ENCODE data around the gene OXCT1. TPM values are rescaled to one million over a fixed set of nuclear protein-coding genes. Genes with fewer than 3 reads are reported as not detected.

The OXCT1 gene
- 36.5 and 39.4 TPM in 2 replicates for total RNA-seq

DNA sequence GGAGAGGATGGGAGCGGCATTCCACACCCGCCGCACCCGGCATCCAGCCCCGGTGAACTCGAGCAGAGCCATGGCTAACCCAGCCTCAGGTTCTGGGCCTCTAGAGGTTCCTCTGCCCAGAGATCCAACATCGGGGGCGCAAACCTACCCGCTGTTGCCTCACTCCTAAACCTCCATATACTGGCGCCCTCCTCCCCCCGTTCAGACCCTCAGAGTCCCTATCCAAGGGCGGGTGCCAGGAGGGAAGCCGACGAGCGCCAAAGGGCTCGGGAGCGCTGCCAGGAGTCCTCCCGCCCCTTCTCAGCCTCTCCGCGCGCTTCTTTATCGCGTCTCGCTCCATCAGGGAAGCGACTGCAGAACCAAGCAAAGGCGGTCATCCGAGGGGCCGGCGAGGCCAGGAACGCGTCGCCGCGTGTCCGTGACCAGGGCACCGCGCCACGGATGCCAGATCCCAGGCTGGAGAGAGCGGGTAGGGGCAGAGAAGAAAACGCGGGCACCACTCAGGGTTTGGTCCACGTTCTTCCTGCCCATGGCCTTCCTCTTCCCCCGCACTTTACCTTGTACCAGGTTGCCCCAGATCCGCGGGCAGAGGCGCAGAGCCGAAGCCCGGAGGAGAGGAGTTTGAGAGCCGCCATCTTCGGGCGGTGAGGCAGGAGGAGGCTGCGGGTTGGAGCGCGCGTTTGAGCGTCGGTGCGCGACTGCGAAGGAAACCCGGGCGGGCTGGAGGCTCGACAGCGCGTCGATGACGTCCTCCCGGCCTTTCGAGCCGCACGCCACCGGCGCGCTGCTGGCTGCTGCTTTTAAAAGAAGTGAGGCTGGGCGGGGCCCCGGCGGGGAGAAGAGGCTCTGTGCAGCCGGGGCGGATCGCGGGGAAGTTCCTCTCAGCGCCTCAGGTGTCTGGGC lies at the start of gene OXCT1:
OXCT1 (minus strand) TSS at position 702 of the 903 bp plus-strand sequence; CDS start at position 635, 67 bp downstream.
- H3K79me2 ChIP-seq (ENCODE audit: insufficient read depth, low read length): peaks cover 44% of the 10 kb centered on the region
- H3K4me2 ChIP-seq (ENCODE audit: insufficient read depth, low read length): peak within 1 kb of the TSS; percentile 85
- H3K27ac ChIP-seq (ENCODE audit: low read depth, low read length): peak within 1 kb of the TSS; percentile 82
- no peaks in the 10 kb centered on the region for H3K9me3 ChIP-seq (ENCODE audit: low read depth, low read length)
- DNase-seq (ENCODE audit: insufficient read length, low spot score, missing footprints): peak; percentile 94
- H2AFZ ChIP-seq (ENCODE audit: low read length): peak within 1 kb of the TSS; percentile 97
- H3K4me1 ChIP-seq (ENCODE audit: insufficient read depth, low read length): peaks cover 18% of the 10 kb centered on the region
- H4K20me1 ChIP-seq (ENCODE audit: insufficient read depth, low read length): no peaks in the 10 kb centered on the region
- H3K36me3 ChIP-seq (ENCODE audit: insufficient read depth, low read length): no peaks in the 10 kb centered on the region
- H3K4me3 ChIP-seq (ENCODE audit: insufficient read depth, low read length): peak within 1 kb of the TSS; percentile 81
- no peak for TF ChIP-seq CTCF (IDR thresholded peaks at IDR 0.05; ENCODE audit: extremely low read depth, low read depth, low read length)
- no peaks in the 10 kb centered on the region for H3K27me3 ChIP-seq (ENCODE audit: insufficient read depth, low read length)

DNA sequence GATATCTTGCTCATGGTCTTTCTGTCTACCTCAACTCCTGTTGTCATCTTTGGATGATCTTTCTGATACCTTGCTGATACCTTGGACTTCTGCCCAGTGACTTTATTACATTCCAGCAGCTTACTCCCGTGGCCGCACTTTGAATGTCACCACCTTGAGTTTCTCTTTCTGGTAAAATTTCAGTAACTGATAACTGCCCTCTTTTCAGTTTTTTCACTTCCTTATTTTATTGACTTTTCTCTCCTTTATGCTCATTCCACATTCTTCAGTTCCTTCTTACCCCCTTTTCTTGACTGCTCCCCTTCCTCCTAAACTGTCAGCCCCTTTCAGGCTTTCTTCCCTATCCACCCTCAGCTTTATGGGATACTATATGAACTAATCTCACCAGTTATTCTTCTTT lies 47.9 kb upstream of the OXCT1 start:
- Histone ChIP-seq H3K27ac (ENCODE audit: low read depth, low read length) (no peak overlapping the region), H3K36me3 (ENCODE audit: insufficient read depth, low read length) (peaks cover 32% of the 10 kb centered on the region), H3K4me3 (ENCODE audit: insufficient read depth, low read length) (no peak overlapping the region), H3K9me3 (ENCODE audit: low read depth, low read length) (no peaks in the 10 kb centered on the region), H3K4me1 (ENCODE audit: insufficient read depth, low read length) (peaks cover 7% of the 10 kb centered on the region), H3K79me2 (ENCODE audit: insufficient read depth, low read length) (peaks cover 2% of the 10 kb centered on the region), H3K4me2 (ENCODE audit: insufficient read depth, low read length) (no peak overlapping the region), H2AFZ (ENCODE audit: low read length) (no peak overlapping the region), H3K27me3 (ENCODE audit: insufficient read depth, low read length) (no peaks in the 10 kb centered on the region), H4K20me1 (ENCODE audit: insufficient read depth, low read length) (no peaks in the 10 kb centered on the region)
- no peak for TF ChIP-seq CTCF (IDR thresholded peaks at IDR 0.05; ENCODE audit: extremely low read depth, low read depth, low read length)
- peak; percentile 25 for DNase-seq (ENCODE audit: insufficient read length, low spot score, missing footprints)

DNA sequence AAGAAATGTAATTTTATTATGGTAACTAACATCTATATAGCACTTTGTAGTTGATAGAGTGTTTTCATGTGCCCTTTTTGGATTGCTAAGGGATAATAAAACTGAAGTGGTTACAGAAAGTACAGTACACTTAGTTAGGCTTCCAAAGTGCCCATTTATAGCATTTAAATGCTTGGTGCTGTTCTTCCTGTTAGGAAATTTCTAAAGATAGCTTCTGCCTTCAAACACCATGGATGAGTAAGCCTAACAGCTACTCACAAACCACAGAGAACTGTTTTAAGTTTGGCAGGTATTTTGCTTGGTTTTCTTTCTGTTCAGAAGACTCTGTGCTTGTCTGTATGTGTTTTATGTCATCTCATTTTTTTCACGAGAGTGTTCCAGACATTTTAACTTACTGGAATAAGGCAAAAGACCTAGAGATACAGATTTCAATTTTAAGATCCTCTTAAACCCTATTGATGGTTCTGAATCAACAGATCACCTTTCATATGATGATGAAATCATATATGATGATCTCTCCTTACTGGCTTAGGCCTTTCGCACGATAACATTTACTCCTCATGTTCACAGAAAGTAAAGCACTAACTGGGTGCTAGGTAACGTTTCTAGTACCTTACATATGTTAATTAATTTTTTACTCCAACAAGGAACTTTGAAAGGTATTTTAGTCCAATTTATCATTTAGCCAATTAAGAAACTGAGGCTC lies 38.3 kb upstream of the OXCT1 start:
- Histone ChIP-seq H4K20me1 (ENCODE audit: insufficient read depth, low read length) (no peaks in the 10 kb centered on the region), H3K79me2 (ENCODE audit: insufficient read depth, low read length) (peaks cover 36% of the 10 kb centered on the region), H3K4me2 (ENCODE audit: insufficient read depth, low read length) (peak overlapping the region; percentile 57), H3K9me3 (ENCODE audit: low read depth, low read length) (no peaks in the 10 kb centered on the region), H3K27me3 (ENCODE audit: insufficient read depth, low read length) (no peaks in the 10 kb centered on the region), H3K4me1 (ENCODE audit: insufficient read depth, low read length) (peaks cover 24% of the 10 kb centered on the region), H3K4me3 (ENCODE audit: insufficient read depth, low read length) (no peak overlapping the region), H3K36me3 (ENCODE audit: insufficient read depth, low read length) (peaks cover 34% of the 10 kb centered on the region), H2AFZ (ENCODE audit: low read length) (peak overlapping the region; percentile 23), H3K27ac (ENCODE audit: low read depth, low read length) (peak overlapping the region; percentile 61)
- DNase-seq (ENCODE audit: insufficient read length, low spot score, missing footprints): peak; percentile 50
- TF ChIP-seq CTCF (IDR thresholded peaks at IDR 0.05; ENCODE audit: extremely low read depth, low read depth, low read length): no peak

DNA sequence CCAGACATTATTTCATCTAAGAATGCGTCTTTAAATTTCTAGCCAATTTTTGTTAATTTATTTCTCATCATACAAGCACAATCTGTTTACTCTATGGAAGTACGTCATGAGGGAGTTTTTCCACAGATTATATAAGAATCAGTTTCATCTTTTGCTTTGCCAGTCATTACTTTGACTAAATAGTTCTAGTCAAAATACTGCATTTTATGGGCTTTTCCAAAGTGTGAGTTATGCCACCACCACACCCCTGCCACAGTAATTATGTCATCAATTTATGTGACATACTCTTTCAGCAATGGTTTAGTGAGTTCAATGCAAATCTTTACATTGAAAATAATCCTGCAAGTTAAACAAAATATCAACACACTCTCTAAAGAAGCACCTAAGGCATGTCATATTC lies 35.9 kb upstream of the OXCT1 start:
- no peak overlapping the region for H3K27ac ChIP-seq (ENCODE audit: low read depth, low read length)
- no peak overlapping the region for H2AFZ ChIP-seq (ENCODE audit: low read length)
- DNase-seq (ENCODE audit: insufficient read length, low spot score, missing footprints): no peak
- no peaks in the 10 kb centered on the region for H3K9me3 ChIP-seq (ENCODE audit: low read depth, low read length)
- H4K20me1 ChIP-seq (ENCODE audit: insufficient read depth, low read length): no peaks in the 10 kb centered on the region
- no peak overlapping the region for H3K4me2 ChIP-seq (ENCODE audit: insufficient read depth, low read length)
- peaks cover 28% of the 10 kb centered on the region for H3K4me1 ChIP-seq (ENCODE audit: insufficient read depth, low read length)
- TF ChIP-seq CTCF (IDR thresholded peaks at IDR 0.05; ENCODE audit: extremely low read depth, low read depth, low read length): no peak
- H3K27me3 ChIP-seq (ENCODE audit: insufficient read depth, low read length): no peaks in the 10 kb centered on the region
- peaks cover 17% of the 10 kb centered on the region for H3K36me3 ChIP-seq (ENCODE audit: insufficient read depth, low read length)
- peaks cover 37% of the 10 kb centered on the region for H3K79me2 ChIP-seq (ENCODE audit: insufficient read depth, low read length)
- no peak overlapping the region for H3K4me3 ChIP-seq (ENCODE audit: insufficient read depth, low read length)

Measured in osteoblast (primary cell).